HUES64 (cell line): ENCODE measurements around the gene PSMA7.
A peak's percentile ranks its signal among the peaks of the same experiment; 100 is the strongest.
"Not testable (repeated sequence)": the region's sequence is repeated elsewhere in the genome, so short reads cannot be mapped to it uniquely, and the experiment has no call there.

Source experiments
- H3K27ac ChIP-seq: 2 replicates; pipeline ENCODE4 v1.7.0; 2013; ENCODE audit warnings: low read depth, low read length, inconsistent platforms
- H3K27me3 ChIP-seq: 2 replicates; pipeline ENCODE4 v1.6.1; 2013; ENCODE audit warnings: mild to moderate bottlenecking, low read length; ENCODE audit not compliant: insufficient read depth
- H3K36me3 ChIP-seq: 2 replicates; pipeline ENCODE4 v1.6.1; 2013; ENCODE audit warnings: mild to moderate bottlenecking, low read length; ENCODE audit not compliant: insufficient read depth
- H3K4me1 ChIP-seq: 2 replicates; pipeline ENCODE4 v1.6.1; 2013; ENCODE audit warnings: mild to moderate bottlenecking, low read length, moderate library complexity; ENCODE audit not compliant: insufficient read depth
- H3K4me3 ChIP-seq: 2 replicates; pipeline ENCODE4 v1.5.1; 2013; ENCODE audit warnings: mild to moderate bottlenecking, low read length, moderate library complexity
- H3K9ac ChIP-seq: 2 replicates; pipeline ENCODE4 v1.6.1; 2013; ENCODE audit warnings: mild to moderate bottlenecking, low read depth, low read length
- H3K9me3 ChIP-seq: 2 replicates; pipeline ENCODE4 v1.6.1; 2013; ENCODE audit warnings: low read depth, low read length; ENCODE audit not compliant: insufficient read depth
- WGBS: fragments of 150-250, 120-280 bp; methylation state at CpG from one replicate; pipeline ENCODE4 v1.1.7; 2013; ENCODE audit warnings: missing lambda C conversion rate; 5-methylcytosine and 5-hydroxymethylcytosine counted together

PSMA7 gene

GRCh38 chr20:62149532-62150309 lies 6.5 kb upstream of the PSMA7 start:
- Histone ChIP-seq H3K27ac (no peak overlapping the region), H3K9me3 (no peaks in the 10 kb centered on the region), H3K9ac (no peak overlapping the region), H3K4me1 (peaks cover 9% of the 10 kb centered on the region), H3K36me3 (peaks cover 21% of the 10 kb centered on the region), H3K4me3 (no peak overlapping the region), H3K27me3 (no peaks in the 10 kb centered on the region)
- 80% methylated on average over 24 of the region's 24 CpGs for WGBS

- Histone ChIP-seq H3K36me3 (peaks cover 16% of the 10 kb centered on the region), H3K4me3 (no peak overlapping the region), H3K9me3 (no peaks in the 10 kb centered on the region), H3K4me1 (peaks cover 12% of the 10 kb centered on the region), H3K27me3 (no peaks in the 10 kb centered on the region), H3K27ac (no peak overlapping the region; the same call in 1 of the 2 replicates), H3K9ac (peak overlapping the region; percentile 7; the same call in 1 of the 2 replicates)
- WGBS: 91% methylated on average over 18 of the region's 20 CpGs
Observed at GRCh38 chr20:62148908-62149314, 5.7 kb upstream of the PSMA7 start.

GRCh38 chr20:62148383-62148782 lies 5.2 kb upstream of the PSMA7 start:
- 95% methylated on average over 10 of the region's 10 CpGs for WGBS

GRCh38 chr20:62147528-62147927 lies 4.3 kb upstream of the PSMA7 start:
- Histone ChIP-seq H3K36me3 (peaks cover 14% of the 10 kb centered on the region), H3K9me3 (no peaks in the 10 kb centered on the region), H3K4me1 (peaks cover 12% of the 10 kb centered on the region), H3K4me3 (no peak overlapping the region), H3K9ac (no peak overlapping the region), H3K27me3 (no peaks in the 10 kb centered on the region), H3K27ac (no peak overlapping the region)
- 93% methylated on average over 9 of the region's 9 CpGs for WGBS

More at GRCh38 chr20:62148383-62148782, 5.2 kb upstream of the PSMA7 start:
- H3K4me3 ChIP-seq, H3K9me3 ChIP-seq, H3K27me3 ChIP-seq, H3K27ac ChIP-seq, H3K9ac ChIP-seq: not testable (repeated sequence)
- Histone ChIP-seq H3K4me1 (peaks cover 12% of the 10 kb centered on the region), H3K36me3 (peaks cover 16% of the 10 kb centered on the region)

GRCh38 chr20:62147125-62147524 lies 3.9 kb upstream of the PSMA7 start:
- WGBS: 93% methylated on average over 6 of the region's 6 CpGs
- H3K27ac ChIP-seq: no peak overlapping the region
- H3K9ac ChIP-seq: no peak overlapping the region
- H3K4me1 ChIP-seq: peaks cover 12% of the 10 kb centered on the region
- peaks cover 10% of the 10 kb centered on the region for H3K36me3 ChIP-seq
- H3K9me3 ChIP-seq: no peaks in the 10 kb centered on the region
- H3K27me3 ChIP-seq: no peaks in the 10 kb centered on the region
- H3K4me3 ChIP-seq: no peak overlapping the region

GRCh38 chr20:62146019-62146755 lies 3.0 kb upstream of the PSMA7 start:
- Histone ChIP-seq H3K9ac (no peak overlapping the region), H3K27me3 (no peaks in the 10 kb centered on the region), H3K36me3 (peaks cover 13% of the 10 kb centered on the region), H3K9me3 (no peaks in the 10 kb centered on the region), H3K4me1 (peaks cover 15% of the 10 kb centered on the region), H3K4me3 (no peak overlapping the region), H3K27ac (no peak overlapping the region)
- WGBS: 96% methylated on average over 22 of the region's 22 CpGs

- Histone ChIP-seq H3K4me3 (no peak overlapping the region), H3K9me3 (no peaks in the 10 kb centered on the region), H3K36me3 (peaks cover 18% of the 10 kb centered on the region), H3K9ac (no peak overlapping the region), H3K27ac (no peak overlapping the region), H3K27me3 (no peaks in the 10 kb centered on the region), H3K4me1 (peaks cover 15% of the 10 kb centered on the region)
- 93% methylated on average over 7 of the region's 7 CpGs for WGBS
Observed at GRCh38 chr20:62145688-62146018, 2.5 kb upstream of the PSMA7 start.

GRCh38 chr20:62143957-62144825 lies 997 bp upstream of the PSMA7 start:
- H3K4me1 ChIP-seq: peaks cover 9% of the 10 kb centered on the region
- H3K36me3 ChIP-seq: peaks cover 33% of the 10 kb centered on the region
- no peaks in the 10 kb centered on the region for H3K27me3 ChIP-seq
- 2% methylated on average over 104 of the region's 104 CpGs for WGBS
- no peak overlapping the region for H3K27ac ChIP-seq
- no peaks in the 10 kb centered on the region for H3K9me3 ChIP-seq
- H3K9ac ChIP-seq: peak overlapping the region; percentile 93
- H3K4me3 ChIP-seq: peak overlapping the region; percentile 66

- peak overlapping the region; percentile 66 for H3K4me3 ChIP-seq
- H3K36me3 ChIP-seq: peaks cover 50% of the 10 kb centered on the region
- H3K4me1 ChIP-seq: peaks cover 9% of the 10 kb centered on the region
- H3K27ac ChIP-seq: peak overlapping the region; percentile 76; the same call in 1 of the 2 replicates
- no peaks in the 10 kb centered on the region for H3K27me3 ChIP-seq
- 1% methylated on average over 71 of the region's 71 CpGs for WGBS
- no peaks in the 10 kb centered on the region for H3K9me3 ChIP-seq
- H3K9ac ChIP-seq: peak overlapping the region; percentile 93
Observed at GRCh38 chr20:62142252-62143080, 728 bp downstream of the PSMA7 start.

GRCh38 chr20:62141397-62142251 lies 1.6 kb downstream of the PSMA7 start:
- Histone ChIP-seq H3K4me3 (peak overlapping the region; percentile 66), H3K4me1 (peaks cover 9% of the 10 kb centered on the region), H3K27ac (no peak overlapping the region), H3K36me3 (peaks cover 58% of the 10 kb centered on the region), H3K9me3 (no peaks in the 10 kb centered on the region), H3K9ac (peak overlapping the region; percentile 93), H3K27me3 (no peaks in the 10 kb centered on the region)
- WGBS: 28% methylated on average over 13 of the region's 14 CpGs
